Activated T-cell treated with anti-CD3 and anti-CD28 coated beads, Interleukin-2, amount 50 U/mL, for 72 hours (primary cell): Measurements from ENCODE around the gene CNIH2. TPM values are rescaled to one million over a fixed set of nuclear protein-coding genes. Genes with fewer than 3 reads are reported as not detected.
A peak's percentile ranks its signal among the peaks of the same experiment; 100 is the strongest.

Source experiments
- ATAC-seq, 2 donors: fragments of 150-1000 bp; cut with Tn5 transposase; replicated peaks in 1 of 2; 2 replicates each; pipeline ENCODE4 v1.10.0; 2021; ENCODE audit warnings: moderate library complexity in 2 of 2, mild to moderate bottlenecking in 1 of 2
- DNase-seq, 2 donors: peaks; one replicate each; pipeline ENCODE4 v3.0.0; 2021 to 2022; ENCODE audit warnings: mixed read lengths in 1 of 2
- H3K27ac Mint-ChIP-seq: one replicate; pipeline ENCODE4 v1.8.0; 2022; ENCODE audit warnings: mild to moderate bottlenecking, moderate library complexity, mixed read lengths
- H3K27me3 Mint-ChIP-seq: one replicate; pipeline ENCODE4 v1.8.0; 2022; ENCODE audit warnings: low read depth, mixed read lengths
- H3K36me3 Mint-ChIP-seq, 2 donors: one replicate each; pipeline ENCODE4 v1.8.0; 2022; ENCODE audit warnings: mixed read lengths in 2 of 2, mild to moderate bottlenecking in 1 of 2; ENCODE audit not compliant: insufficient read depth in 2 of 2
- H3K4me1 Mint-ChIP-seq: one replicate; pipeline ENCODE4 v1.8.0; 2022; ENCODE audit warnings: low read depth, mixed read lengths
- H3K4me3 Mint-ChIP-seq, 2 donors: one replicate each; pipeline ENCODE4 v1.8.0; 2022; ENCODE audit warnings: mild to moderate bottlenecking in 2 of 2, mixed read lengths in 2 of 2, moderate library complexity in 2 of 2
- H3K9me3 Mint-ChIP-seq, 2 donors: one replicate each; pipeline ENCODE4 v1.8.0; 2022; ENCODE audit warnings: mixed read lengths in 2 of 2
- total RNA-seq, 2 donors: library from RNA; stranded (reverse); gene quantifications; one replicate each; pipeline ENCODE4 v1.2.3, GENCODE V29; 2022

The CNIH2 gene
- total RNA-seq, 2 donors from 2014 or later = 1.2 to 3.5 TPM

DNA sequence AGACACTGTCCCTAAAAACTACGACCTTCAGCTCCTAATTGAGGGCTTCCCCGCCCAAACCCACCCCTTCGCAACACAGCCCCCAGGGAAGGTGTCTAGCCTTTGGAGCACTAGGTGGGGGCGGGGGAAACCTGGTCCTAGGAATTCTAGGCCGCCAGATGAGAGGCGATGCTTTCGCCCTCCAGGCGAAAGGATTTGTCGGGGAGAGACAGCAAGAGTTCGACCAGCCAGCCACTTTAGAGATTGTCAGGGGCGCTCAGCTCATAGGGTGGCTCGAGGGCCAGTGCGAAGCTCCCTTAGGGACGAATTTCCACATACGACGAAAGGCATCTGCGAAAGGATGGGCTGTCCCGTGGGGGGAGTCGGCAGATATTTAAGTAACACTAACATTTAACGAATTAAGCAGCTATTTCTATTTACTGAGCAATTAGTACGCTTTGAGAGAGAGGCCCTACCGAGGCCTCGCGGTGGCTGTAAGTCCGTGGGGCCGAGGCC, 33.5 kb downstream of the CNIH2 start:
- DNase-seq (no peak), ATAC-seq (no peak)
- Mint-ChIP-seq H3K36me3 (no peaks in the 10 kb centered on the region), H3K4me1 (peaks cover 34% of the 10 kb centered on the region), H3K27ac (peak overlapping the region; percentile 84), H3K27me3 (no peaks in the 10 kb centered on the region), H3K4me3 (peak overlapping the region; percentile 89 to 92), H3K9me3 (no peaks in the 10 kb centered on the region)

- Mint-ChIP-seq H3K4me1 (peaks cover 35% of the 10 kb centered on the region), H3K36me3 (no peaks in the 10 kb centered on the region), H3K27ac (peak overlapping the region; percentile 84), H3K9me3 (no peaks in the 10 kb centered on the region), H3K4me3 (peak overlapping the region; percentile 89 to 92), H3K27me3 (no peaks in the 10 kb centered on the region)
- ATAC-seq (peak; percentile 73 to 74), DNase-seq (peak; percentile 98)
These were observed 34.1 kb downstream of the CNIH2 start for GRCh38 chr11:66311965-66312548.

GRCh38 chr11:66312549-66313320, 34.8 kb downstream of the CNIH2 start:
- Mint-ChIP-seq H3K9me3 (no peaks in the 10 kb centered on the region), H3K4me1 (peaks cover 41% of the 10 kb centered on the region), H3K27me3 (no peaks in the 10 kb centered on the region), H3K4me3 (peak overlapping the region; percentile 89 to 92), H3K36me3 (no peaks in the 10 kb centered on the region), H3K27ac (peak overlapping the region; percentile 84)
- DNase-seq (peak; percentile 97), ATAC-seq (peak; percentile 74 to 76)

- no peak for ATAC-seq
- DNase-seq = no peak
- no peak overlapping the region for H3K27ac Mint-ChIP-seq
These were observed 35.6 kb downstream of the CNIH2 start for GRCh38 chr11:66313321-66314185.

GRCh38 chr11:66314186-66314501, 36.2 kb downstream of the CNIH2 start:
- no peaks in the 10 kb centered on the region for H3K9me3 Mint-ChIP-seq
- H3K36me3 Mint-ChIP-seq = no peaks in the 10 kb centered on the region
- peak overlapping the region; percentile 89 to 92 for H3K4me3 Mint-ChIP-seq
- peaks cover 55% of the 10 kb centered on the region for H3K4me1 Mint-ChIP-seq
- no peak for DNase-seq
- no peaks in the 10 kb centered on the region for H3K27me3 Mint-ChIP-seq
- H3K27ac Mint-ChIP-seq = no peak overlapping the region
- ATAC-seq = no peak

More at GRCh38 chr11:66313321-66314185, 35.6 kb downstream of the CNIH2 start:
- no peaks in the 10 kb centered on the region for H3K27me3 Mint-ChIP-seq
- H3K4me1 Mint-ChIP-seq = peaks cover 49% of the 10 kb centered on the region
- peak overlapping the region; percentile 89 to 92 for H3K4me3 Mint-ChIP-seq
- H3K9me3 Mint-ChIP-seq = no peaks in the 10 kb centered on the region
- no peaks in the 10 kb centered on the region for H3K36me3 Mint-ChIP-seq

DNA sequence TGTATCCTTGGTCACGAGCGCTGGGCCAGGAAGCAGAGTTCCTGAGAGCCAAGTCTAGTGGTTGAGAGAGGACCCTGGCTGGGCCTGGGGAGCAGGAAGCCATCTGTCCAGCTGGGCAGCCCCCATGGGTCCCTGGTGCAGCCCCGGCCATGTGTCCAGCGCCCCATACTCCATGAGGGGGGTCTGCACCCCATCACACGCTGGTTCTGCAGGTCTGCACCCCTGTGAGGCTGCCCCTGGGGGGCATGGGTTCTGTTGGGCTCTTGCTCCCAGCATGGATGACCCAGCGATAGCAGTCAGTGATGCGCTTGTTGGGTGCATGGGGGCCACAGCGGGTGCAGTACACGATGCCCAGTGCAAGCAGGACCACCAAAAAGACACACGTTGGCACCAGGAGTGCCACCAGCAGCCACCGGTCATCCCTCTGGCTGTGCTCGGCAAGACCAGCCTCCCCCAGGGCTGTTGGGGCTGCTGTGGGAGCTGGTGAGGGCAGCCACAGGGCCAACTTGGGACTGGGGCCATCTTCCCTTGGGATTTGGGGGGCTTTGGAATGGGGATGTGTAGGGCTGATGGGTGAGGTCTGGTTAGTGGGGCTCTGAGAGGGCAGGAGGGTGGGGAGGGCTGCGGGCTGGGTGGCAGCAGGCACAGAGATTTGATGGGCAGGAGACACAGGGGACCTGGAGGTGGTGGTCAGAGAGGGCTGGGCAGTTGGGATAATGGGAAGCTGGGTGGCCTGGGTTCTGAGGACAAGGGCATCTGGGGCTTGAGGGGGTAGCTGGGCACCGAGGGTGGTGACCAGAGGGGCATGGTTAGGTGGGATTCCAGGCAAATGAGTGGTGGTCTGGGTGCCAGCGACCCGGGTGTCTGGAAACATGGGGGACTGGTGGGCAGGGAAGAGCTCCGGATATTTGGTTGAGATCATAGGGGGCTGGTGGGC, 36.9 kb downstream of the CNIH2 start:
- Mint-ChIP-seq H3K36me3 (no peaks in the 10 kb centered on the region), H3K9me3 (no peaks in the 10 kb centered on the region), H3K27ac (no peak overlapping the region), H3K4me1 (peaks cover 60% of the 10 kb centered on the region), H3K27me3 (no peaks in the 10 kb centered on the region), H3K4me3 (peak overlapping the region; percentile 89 to 92)
- ATAC-seq = no peak
- DNase-seq = no peak

- Mint-ChIP-seq H3K27me3 (no peaks in the 10 kb centered on the region), H3K27ac (no peak overlapping the region), H3K9me3 (peaks cover 0 to 2% of the 10 kb centered on the region in 2 donors), H3K4me1 (peaks cover 60% of the 10 kb centered on the region), H3K36me3 (peaks cover 0 to 2% of the 10 kb centered on the region in 2 donors), H3K4me3 (peak overlapping the region; percentile 53 to 74)
- no peak for DNase-seq
- no peak for ATAC-seq
These were observed 37.5 kb downstream of the CNIH2 start for GRCh38 chr11:66315498-66315885.

DNA sequence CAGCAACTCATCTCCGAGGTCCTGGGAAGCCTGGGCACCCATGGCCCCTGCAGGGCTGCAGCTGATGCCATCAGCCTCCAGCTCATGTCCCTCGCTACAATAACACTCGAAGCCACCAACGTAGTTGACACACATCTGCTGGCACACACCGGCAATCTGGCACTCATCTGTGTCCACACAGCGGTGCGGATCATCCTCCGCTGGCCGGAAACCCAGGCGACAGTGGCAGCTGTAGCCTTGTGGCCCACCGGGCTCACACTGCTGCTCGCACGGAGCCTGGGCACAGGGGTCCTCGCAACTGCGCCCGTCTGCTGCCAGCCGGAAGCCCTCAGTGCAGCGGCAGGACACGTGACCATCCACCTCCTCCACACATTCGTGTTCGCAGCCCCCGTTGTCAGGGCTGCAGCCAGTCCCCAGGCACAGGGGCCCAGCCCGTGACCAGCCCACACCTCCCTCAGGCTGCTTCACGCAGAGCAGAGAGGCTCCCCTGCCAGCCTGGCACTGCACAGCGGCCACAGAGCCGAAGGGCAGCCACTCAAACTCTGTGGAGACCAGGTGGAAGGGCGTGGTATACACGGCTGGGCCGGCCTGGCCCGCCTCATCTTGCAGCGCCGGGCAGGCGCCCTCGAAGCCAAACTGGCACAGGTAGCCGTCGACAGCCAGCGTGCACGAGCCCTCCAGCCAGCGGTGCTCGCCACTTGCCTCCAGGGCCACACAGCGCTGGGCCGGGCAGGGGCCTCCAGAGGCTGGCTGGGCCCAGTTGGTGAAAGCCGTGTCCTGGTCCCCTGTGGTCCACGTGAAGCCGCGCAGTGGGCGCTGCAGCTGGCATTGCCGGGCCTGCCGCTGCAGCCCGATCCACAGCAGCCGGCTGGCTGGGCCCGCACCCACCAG, 38.2 kb downstream of the CNIH2 start:
- Mint-ChIP-seq H3K27ac (no peak overlapping the region), H3K4me1 (peaks cover 60% of the 10 kb centered on the region)
- peak in 1 of 2 donors; percentile 44 for DNase-seq

DNA sequence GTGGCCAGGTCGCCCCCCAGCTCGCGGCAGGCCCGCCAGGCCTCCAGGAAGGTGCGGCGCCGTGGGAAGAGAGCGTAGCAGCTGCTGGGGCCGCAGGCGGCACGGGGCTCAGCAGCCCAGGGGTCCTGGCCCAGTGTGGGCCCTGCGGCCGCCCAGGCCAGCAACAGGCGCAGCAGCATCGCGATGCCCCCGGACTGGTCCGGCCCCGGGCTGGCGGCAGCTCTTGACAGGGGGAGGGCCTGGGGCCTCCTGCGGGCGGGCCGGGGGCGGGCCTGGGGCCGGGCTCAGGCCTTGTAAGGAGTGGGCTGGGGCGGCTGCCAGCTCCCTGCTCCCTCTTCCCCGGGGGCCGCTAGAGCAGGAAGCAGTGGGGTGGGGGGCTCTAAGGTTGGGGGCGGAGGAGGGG, 38.9 kb downstream of the CNIH2 start, which contains the start of gene CD248:
Gene CD248, minus strand, starts transcription at position 196 of the 403 bp plus-strand sequence. Its CDS starts 17 bp downstream, at position 179.
- DNase-seq (peak in 1 of 2 donors; percentile 31), ATAC-seq (no peak)
- H3K36me3 Mint-ChIP-seq = peaks cover 0 to 2% of the 10 kb centered on the region in 2 donors
- H3K4me1 Mint-ChIP-seq = peaks cover 55% of the 10 kb centered on the region
- H3K27me3 Mint-ChIP-seq = no peaks in the 10 kb centered on the region
- peak within 1 kb of the TSS; percentile 52 for H3K27ac Mint-ChIP-seq
- peaks cover 0 to 2% of the 10 kb centered on the region in 2 donors for H3K9me3 Mint-ChIP-seq
- H3K4me3 Mint-ChIP-seq = peak within 1 kb of the TSS; percentile 63 to 75

More for the DNA sequence above, 38.2 kb downstream of the CNIH2 start:
- no peaks in the 10 kb centered on the region for H3K27me3 Mint-ChIP-seq
- no peak for ATAC-seq
- H3K9me3 Mint-ChIP-seq = peaks cover 0 to 2% of the 10 kb centered on the region in 2 donors
- peaks cover 0 to 2% of the 10 kb centered on the region in 2 donors for H3K36me3 Mint-ChIP-seq
- H3K4me3 Mint-ChIP-seq = peak overlapping the region; percentile 53 to 74

DNA sequence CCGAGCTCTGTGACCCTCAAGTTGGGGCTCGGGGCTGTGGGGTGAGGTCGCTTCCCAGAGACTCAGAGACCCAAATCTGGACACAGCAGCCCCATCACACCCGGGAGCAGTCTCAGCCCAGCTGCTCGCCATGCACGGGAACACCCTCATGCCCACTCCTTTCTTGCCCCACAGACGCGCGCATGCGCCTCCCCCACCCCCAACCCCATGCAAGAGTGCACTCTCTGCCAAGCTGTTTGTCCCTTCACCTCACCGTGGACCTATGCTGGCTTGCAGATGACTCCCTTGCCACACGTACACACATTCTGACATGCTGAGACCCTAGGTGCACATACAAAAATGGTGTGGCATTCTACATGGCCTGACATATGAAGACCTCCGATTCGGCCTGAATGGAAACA, 39.3 kb downstream of the CNIH2 start:
- peak; percentile 50 to 52 for DNase-seq
- Mint-ChIP-seq H3K27ac (peak overlapping the region; percentile 52), H3K36me3 (peaks cover 0 to 2% of the 10 kb centered on the region in 2 donors), H3K4me3 (peak overlapping the region; percentile 63 to 75), H3K9me3 (peaks cover 0 to 2% of the 10 kb centered on the region in 2 donors), H3K4me1 (peaks cover 53% of the 10 kb centered on the region), H3K27me3 (no peaks in the 10 kb centered on the region)
- ATAC-seq = peak; percentile 8 to 10
